K562 (cell line): ENCODE measurements around the gene C19orf67. TPM values are rescaled to one million over a fixed set of nuclear protein-coding genes. Genes with fewer than 3 reads are reported as not detected.
A peak's percentile ranks its signal among the peaks of the same experiment; 100 is the strongest.

Source experiments
- CCAR2 ChIP-seq: fragments of 200-400 bp; formaldehyde crosslinking; IDR thresholded peaks from 2 replicates; pipeline ENCODE4 v1.6.1; 2017; ENCODE audit warnings: mild to moderate bottlenecking, low read depth, low read length
- CHCHD3 ChIP-seq: fragments of 250-450 bp; sonication (Bioruptor Pico); IDR thresholded peaks from 2 replicates; pipeline ENCODE4 v2.1.2; 2022; ENCODE audit warnings: mild to moderate bottlenecking
- CHD1 ChIP-seq: fragments of 200-600 bp; sonication (generic); IDR thresholded peaks from one replicate; pipeline ENCODE4 v1.6.1; 2012; ENCODE audit warnings: mild to moderate bottlenecking, moderate library complexity, low read length, inconsistent platforms
- FOXK2 ChIP-seq, 2 experiments: fragments of 450-650 bp; IDR thresholded peaks in 1 of 2; conservative IDR thresholded peaks in 1 of 2; 2 replicates each; pipeline ENCODE4 v1.6.1; 2016; ENCODE audit warnings: low read depth in 2 of 2, mild to moderate bottlenecking in 1 of 2
- NFRKB ChIP-seq: fragments of 450-650 bp; IDR thresholded peaks from 2 replicates; pipeline ENCODE4 v1.6.1; 2016; ENCODE audit warnings: low read depth
- RAD51 ChIP-seq: fragments of 450-650 bp; IDR thresholded peaks from 2 replicates; pipeline ENCODE4 v1.7.1; 2016; ENCODE audit warnings: low read depth, mild to moderate bottlenecking, borderline replicate concordance
- RBFOX2 ChIP-seq: fragments of 200-400 bp; formaldehyde crosslinking; IDR thresholded peaks from 2 replicates; pipeline ENCODE4 v1.6.1; 2017; ENCODE audit warnings: low read depth, mild to moderate bottlenecking, low read length, moderate library complexity
- TAL1 ChIP-seq: fragments of 450-650 bp; IDR thresholded peaks from 2 replicates; pipeline ENCODE4 v1.6.1; 2016; ENCODE audit warnings: mild to moderate bottlenecking
- ZNF274 ChIP-seq: IDR thresholded peaks from 2 replicates; pipeline ENCODE4 v1.6.1; 2011; ENCODE audit warnings: low read depth, mild to moderate bottlenecking, low read length, moderate library complexity, borderline replicate concordance
- polyA plus RNA-seq, 8 experiments: library from polyadenylated mRNA; depleted of rRNA in 4 of 8; stranded (reverse) in 5 of 8; unstranded in 3 of 8; fragments of >200 nt; fragmentation: Nextera tagmentation in 2 of 8; fragmentation: Illumina TruSeq in 1 of 8; extraction: Ambion mirVana in 2 of 8; extraction: Trizol in 1 of 8; gene quantifications; 2 replicates each; pipeline versions ENCODE4 v1.2.1 to v1.2.3, GENCODE V29; 2011 to 2014; ENCODE audit warnings: inconsistent platforms in 1 of 8, missing spikeins in 1 of 8
- total RNA-seq, 7 experiments: library from RNA; depleted of rRNA in 6 of 7; stranded (reverse); fragments of >200 nt in 6 of 7; fragmentation: Illumina TruSeq in 2 of 7; extraction: Trizol in 2 of 7; gene quantifications; 2 replicates each; pipeline versions ENCODE4 v1.2.1 to v1.2.3, GENCODE V29; 2011 to 2021; ENCODE audit warnings: low replicate concordance in 1 of 7
- TF ChIP-seq, protein P1 (sequence below), 2 experiments: fragments of 450-650 bp; IDR thresholded peaks; 2 replicates each; pipeline ENCODE4 v1.6.1; 2018; ENCODE audit warnings: mild to moderate bottlenecking in 2 of 2, low read depth in 1 of 2; ENCODE audit not compliant: partially characterized antibody in 2 of 2
- TF ChIP-seq, protein P2 (sequence below): sonication (generic); formaldehyde crosslinking; IDR thresholded peaks from 2 replicates; pipeline ENCODE4 v1.8.0; 2022; ENCODE audit warnings: mild to moderate bottlenecking, missing genetic modification reagents
- TF ChIP-seq, protein P3 (sequence below): fragments of 250-450 bp; sonication (Bioruptor Pico); IDR thresholded peaks from 2 replicates; pipeline ENCODE4 v1.4.0; 2020; ENCODE audit warnings: borderline replicate concordance
- TF ChIP-seq, protein P4 (sequence below): fragments of 250-450 bp; sonication (Bioruptor Pico); IDR thresholded peaks from 2 replicates; pipeline ENCODE4 v1.8.0; 2021; ENCODE audit warnings: moderate library complexity, mild to moderate bottlenecking, inconsistent platforms

Gene C19orf67
- total and polyA plus RNA-seq, 9 of the 15 experiments (the other 6 are each of a cell fraction or from before 2014, with no cell fraction given), result 0.29 to 1.8 (median 0.51) TPM; not detected in 3

DNA sequence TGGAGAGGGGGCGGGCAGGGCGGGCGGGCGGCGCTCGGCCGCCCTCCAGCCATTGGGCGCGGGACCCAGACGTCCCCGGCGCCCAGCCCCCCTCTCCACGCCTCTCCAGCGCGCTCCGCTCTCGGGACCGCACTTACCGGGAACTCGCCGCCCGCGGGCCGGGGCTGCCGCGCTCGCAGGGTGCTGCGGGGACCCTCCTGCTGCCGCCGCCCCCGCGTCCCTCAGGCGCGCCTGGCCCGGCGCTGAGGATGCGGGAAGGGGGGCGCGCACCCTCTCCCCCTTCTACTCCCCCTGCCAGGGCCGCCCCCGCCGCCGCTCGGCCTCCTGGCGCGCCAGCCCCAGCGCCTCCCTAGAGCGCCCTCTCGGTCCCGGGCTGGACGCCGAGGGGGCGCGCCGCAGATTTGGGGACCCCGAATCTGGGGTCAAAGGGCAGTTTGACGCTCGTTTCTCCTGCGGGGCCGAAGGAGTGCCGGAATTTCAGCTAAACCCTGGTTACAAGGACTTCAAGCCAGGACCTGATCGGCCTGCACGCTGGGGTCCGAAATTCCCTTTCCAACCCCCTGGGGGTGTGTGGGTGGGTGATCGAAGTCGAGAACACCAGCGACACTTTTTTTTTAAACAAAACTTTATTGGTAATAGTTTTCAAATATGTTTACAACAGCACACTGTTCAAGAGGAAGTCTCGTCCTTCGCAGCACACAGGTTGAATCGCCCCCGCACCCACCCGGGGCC lies 5.7 kb upstream of the C19orf67 start (continued):
- TF ChIP-seq, protein P1, sequence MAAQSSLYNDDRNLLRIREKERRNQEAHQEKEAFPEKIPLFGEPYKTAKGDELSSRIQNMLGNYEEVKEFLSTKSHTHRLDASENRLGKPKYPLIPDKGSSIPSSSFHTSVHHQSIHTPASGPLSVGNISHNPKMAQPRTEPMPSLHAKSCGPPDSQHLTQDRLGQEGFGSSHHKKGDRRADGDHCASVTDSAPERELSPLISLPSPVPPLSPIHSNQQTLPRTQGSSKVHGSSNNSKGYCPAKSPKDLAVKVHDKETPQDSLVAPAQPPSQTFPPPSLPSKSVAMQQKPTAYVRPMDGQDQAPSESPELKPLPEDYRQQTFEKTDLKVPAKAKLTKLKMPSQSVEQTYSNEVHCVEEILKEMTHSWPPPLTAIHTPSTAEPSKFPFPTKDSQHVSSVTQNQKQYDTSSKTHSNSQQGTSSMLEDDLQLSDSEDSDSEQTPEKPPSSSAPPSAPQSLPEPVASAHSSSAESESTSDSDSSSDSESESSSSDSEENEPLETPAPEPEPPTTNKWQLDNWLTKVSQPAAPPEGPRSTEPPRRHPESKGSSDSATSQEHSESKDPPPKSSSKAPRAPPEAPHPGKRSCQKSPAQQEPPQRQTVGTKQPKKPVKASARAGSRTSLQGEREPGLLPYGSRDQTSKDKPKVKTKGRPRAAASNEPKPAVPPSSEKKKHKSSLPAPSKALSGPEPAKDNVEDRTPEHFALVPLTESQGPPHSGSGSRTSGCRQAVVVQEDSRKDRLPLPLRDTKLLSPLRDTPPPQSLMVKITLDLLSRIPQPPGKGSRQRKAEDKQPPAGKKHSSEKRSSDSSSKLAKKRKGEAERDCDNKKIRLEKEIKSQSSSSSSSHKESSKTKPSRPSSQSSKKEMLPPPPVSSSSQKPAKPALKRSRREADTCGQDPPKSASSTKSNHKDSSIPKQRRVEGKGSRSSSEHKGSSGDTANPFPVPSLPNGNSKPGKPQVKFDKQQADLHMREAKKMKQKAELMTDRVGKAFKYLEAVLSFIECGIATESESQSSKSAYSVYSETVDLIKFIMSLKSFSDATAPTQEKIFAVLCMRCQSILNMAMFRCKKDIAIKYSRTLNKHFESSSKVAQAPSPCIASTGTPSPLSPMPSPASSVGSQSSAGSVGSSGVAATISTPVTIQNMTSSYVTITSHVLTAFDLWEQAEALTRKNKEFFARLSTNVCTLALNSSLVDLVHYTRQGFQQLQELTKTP (IDR thresholded peaks at IDR 0.05; ENCODE audit: low read depth in 1 of 2, partially characterized antibody in 2 of 2), result no peak
- TF ChIP-seq ZNF274, result no peak
- TF ChIP-seq, protein P2, sequence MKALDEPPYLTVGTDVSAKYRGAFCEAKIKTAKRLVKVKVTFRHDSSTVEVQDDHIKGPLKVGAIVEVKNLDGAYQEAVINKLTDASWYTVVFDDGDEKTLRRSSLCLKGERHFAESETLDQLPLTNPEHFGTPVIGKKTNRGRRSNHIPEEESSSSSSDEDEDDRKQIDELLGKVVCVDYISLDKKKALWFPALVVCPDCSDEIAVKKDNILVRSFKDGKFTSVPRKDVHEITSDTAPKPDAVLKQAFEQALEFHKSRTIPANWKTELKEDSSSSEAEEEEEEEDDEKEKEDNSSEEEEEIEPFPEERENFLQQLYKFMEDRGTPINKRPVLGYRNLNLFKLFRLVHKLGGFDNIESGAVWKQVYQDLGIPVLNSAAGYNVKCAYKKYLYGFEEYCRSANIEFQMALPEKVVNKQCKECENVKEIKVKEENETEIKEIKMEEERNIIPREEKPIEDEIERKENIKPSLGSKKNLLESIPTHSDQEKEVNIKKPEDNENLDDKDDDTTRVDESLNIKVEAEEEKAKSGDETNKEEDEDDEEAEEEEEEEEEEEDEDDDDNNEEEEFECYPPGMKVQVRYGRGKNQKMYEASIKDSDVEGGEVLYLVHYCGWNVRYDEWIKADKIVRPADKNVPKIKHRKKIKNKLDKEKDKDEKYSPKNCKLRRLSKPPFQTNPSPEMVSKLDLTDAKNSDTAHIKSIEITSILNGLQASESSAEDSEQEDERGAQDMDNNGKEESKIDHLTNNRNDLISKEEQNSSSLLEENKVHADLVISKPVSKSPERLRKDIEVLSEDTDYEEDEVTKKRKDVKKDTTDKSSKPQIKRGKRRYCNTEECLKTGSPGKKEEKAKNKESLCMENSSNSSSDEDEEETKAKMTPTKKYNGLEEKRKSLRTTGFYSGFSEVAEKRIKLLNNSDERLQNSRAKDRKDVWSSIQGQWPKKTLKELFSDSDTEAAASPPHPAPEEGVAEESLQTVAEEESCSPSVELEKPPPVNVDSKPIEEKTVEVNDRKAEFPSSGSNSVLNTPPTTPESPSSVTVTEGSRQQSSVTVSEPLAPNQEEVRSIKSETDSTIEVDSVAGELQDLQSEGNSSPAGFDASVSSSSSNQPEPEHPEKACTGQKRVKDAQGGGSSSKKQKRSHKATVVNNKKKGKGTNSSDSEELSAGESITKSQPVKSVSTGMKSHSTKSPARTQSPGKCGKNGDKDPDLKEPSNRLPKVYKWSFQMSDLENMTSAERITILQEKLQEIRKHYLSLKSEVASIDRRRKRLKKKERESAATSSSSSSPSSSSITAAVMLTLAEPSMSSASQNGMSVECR (CRISPR knock-in tag), result peak; percentile 64; the same call in 1 of the 2 replicates
- no peak for TF ChIP-seq RAD51
- peak; percentile 31 to 46; a peak in 1 of 4 replicates for TF ChIP-seq FOXK2 (conservative IDR thresholded peaks at IDR 0.05 in 1 of 2, IDR thresholded peaks at IDR 0.05 in 1 of 2; ENCODE audit: low read depth in 2 of 2)
- TF ChIP-seq, protein P3, sequence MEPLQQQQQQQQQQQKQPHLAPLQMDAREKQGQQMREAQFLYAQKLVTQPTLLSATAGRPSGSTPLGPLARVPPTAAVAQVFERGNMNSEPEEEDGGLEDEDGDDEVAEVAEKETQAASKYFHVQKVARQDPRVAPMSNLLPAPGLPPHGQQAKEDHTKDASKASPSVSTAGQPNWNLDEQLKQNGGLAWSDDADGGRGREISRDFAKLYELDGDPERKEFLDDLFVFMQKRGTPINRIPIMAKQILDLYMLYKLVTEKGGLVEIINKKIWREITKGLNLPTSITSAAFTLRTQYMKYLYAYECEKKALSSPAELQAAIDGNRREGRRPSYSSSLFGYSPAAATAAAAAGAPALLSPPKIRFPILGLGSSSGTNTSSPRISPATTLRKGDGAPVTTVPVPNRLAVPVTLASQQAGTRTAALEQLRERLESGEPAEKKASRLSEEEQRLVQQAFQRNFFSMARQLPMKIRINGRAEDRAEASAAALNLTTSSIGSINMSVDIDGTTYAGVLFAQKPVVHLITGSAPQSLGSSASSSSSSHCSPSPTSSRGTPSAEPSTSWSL, result no peak
- peak; percentile 78 for TF ChIP-seq RBFOX2
- TF ChIP-seq, protein P4, sequence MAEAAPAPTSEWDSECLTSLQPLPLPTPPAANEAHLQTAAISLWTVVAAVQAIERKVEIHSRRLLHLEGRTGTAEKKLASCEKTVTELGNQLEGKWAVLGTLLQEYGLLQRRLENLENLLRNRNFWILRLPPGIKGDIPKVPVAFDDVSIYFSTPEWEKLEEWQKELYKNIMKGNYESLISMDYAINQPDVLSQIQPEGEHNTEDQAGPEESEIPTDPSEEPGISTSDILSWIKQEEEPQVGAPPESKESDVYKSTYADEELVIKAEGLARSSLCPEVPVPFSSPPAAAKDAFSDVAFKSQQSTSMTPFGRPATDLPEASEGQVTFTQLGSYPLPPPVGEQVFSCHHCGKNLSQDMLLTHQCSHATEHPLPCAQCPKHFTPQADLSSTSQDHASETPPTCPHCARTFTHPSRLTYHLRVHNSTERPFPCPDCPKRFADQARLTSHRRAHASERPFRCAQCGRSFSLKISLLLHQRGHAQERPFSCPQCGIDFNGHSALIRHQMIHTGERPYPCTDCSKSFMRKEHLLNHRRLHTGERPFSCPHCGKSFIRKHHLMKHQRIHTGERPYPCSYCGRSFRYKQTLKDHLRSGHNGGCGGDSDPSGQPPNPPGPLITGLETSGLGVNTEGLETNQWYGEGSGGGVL (CRISPR knock-in tag), result no peak
- no peak; the same call in 1 of the 2 replicates for TF ChIP-seq TAL1
- TF ChIP-seq CHD1, result no peak
- no peak for TF ChIP-seq NFRKB
- no peak for TF ChIP-seq CCAR2
- TF ChIP-seq CHCHD3 (CRISPR knock-in tag), result no peak
